ENCODE data around the gene KRTAP4-6.
"Not testable (repeated sequence)": the region's sequence is repeated elsewhere in the genome, so short reads cannot be mapped to it uniquely, and the experiment has no call there.

Gene KRTAP4-6

GRCh38 chr17:41145261-41145660 is 4.9 kb upstream of the KRTAP4-6 start:
- H3K4me1 ChIP-seq (ENCODE audit: control insufficient read depth in 1 of 2, insufficient read depth in 1 of 2, low read depth in 1 of 2, low read length in 1 of 2), result no peaks in the 10 kb centered on the region
- peaks cover 9% of the 10 kb centered on the region for H3K27me3 ChIP-seq
- no peak overlapping the region for H3K4me3 ChIP-seq (ENCODE audit: low read depth in 1 of 2, low read length in 1 of 2)
- no peak overlapping the region for H3K27ac ChIP-seq
- H3K9me3 ChIP-seq, result no peaks in the 10 kb centered on the region
- H3K36me3 ChIP-seq, result no peaks in the 10 kb centered on the region
- TF ChIP-seq, protein P1, sequence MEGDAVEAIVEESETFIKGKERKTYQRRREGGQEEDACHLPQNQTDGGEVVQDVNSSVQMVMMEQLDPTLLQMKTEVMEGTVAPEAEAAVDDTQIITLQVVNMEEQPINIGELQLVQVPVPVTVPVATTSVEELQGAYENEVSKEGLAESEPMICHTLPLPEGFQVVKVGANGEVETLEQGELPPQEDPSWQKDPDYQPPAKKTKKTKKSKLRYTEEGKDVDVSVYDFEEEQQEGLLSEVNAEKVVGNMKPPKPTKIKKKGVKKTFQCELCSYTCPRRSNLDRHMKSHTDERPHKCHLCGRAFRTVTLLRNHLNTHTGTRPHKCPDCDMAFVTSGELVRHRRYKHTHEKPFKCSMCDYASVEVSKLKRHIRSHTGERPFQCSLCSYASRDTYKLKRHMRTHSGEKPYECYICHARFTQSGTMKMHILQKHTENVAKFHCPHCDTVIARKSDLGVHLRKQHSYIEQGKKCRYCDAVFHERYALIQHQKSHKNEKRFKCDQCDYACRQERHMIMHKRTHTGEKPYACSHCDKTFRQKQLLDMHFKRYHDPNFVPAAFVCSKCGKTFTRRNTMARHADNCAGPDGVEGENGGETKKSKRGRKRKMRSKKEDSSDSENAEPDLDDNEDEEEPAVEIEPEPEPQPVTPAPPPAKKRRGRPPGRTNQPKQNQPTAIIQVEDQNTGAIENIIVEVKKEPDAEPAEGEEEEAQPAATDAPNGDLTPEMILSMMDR (IDR thresholded peaks at IDR 0.05), result no peak

- no peak overlapping the region for H3K27ac ChIP-seq
- no peaks in the 10 kb centered on the region for H3K9me3 ChIP-seq
- H3K4me1 ChIP-seq (ENCODE audit: control insufficient read depth in 1 of 2, insufficient read depth in 1 of 2, low read depth in 1 of 2, low read length in 1 of 2), result no peaks in the 10 kb centered on the region
- no peak overlapping the region for H3K4me3 ChIP-seq (ENCODE audit: low read depth in 1 of 2, low read length in 1 of 2)
- H3K36me3 ChIP-seq, result no peaks in the 10 kb centered on the region
- peaks cover 8% of the 10 kb centered on the region for H3K27me3 ChIP-seq
- TF ChIP-seq, protein P1 (IDR thresholded peaks at IDR 0.05), result no peak
Measured at GRCh38 chr17:41144846-41145245, 4.5 kb upstream of the KRTAP4-6 start.

GRCh38 chr17:41141361-41141760 is 1.0 kb upstream of the KRTAP4-6 start:
- Histone ChIP-seq H3K4me1 (ENCODE audit: control insufficient read depth in 1 of 2, insufficient read depth in 1 of 2, low read depth in 1 of 2, low read length in 1 of 2) (no peaks in the 10 kb centered on the region), H3K9me3 (no peaks in the 10 kb centered on the region), H3K27me3 (no peaks in the 10 kb centered on the region), H3K27ac (no peak overlapping the region), H3K36me3 (no peaks in the 10 kb centered on the region), H3K4me3 (ENCODE audit: low read depth in 1 of 2, low read length in 1 of 2) (no peak overlapping the region)
- TF ChIP-seq, protein P1 (IDR thresholded peaks at IDR 0.05), result no peak

- H3K36me3 ChIP-seq, result not testable (repeated sequence)
Measured at GRCh38 chr17:41139865-41140264, 479 bp downstream of the KRTAP4-6 start.

DNA sequence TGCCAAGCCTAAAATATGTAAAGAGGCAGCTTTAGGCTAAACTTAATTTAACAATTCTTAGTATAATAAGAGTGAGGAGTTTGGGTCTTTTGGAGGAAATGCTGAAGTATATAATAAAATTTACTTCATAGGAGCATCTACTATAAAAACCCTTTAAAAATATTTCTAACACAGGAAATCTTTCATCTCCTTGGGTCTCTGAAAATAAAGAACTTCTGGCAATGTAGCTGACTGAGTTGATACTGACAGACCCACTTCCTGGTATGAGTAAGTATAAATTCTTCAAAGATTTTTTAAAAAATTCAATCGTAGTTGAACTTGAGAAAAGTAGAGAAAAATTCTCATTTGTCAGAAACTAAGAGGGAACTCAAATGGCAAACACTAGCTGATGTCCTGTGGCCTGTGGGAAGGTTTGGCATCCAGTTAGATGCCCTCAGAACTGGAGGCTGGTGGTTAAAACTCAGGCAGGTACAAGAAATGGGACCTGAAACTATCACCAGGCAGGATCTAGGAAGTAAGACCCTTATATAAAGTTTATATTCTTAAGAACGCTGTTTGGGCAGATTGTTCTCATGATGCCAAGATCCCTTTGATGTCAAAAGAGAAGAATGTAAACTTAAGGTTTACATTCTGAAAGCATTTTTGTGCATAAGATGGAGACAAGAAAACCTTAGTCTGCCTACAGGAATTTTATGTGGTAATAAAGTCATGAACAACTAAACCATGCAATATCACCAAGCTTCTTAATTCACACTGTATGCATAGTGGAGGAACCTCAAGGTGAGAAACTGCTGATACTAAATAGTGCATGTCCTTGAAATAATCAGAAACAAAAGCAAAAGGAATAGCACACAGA is 6.2 kb downstream of the KRTAP4-6 start:
- H3K27ac ChIP-seq, result no peak overlapping the region
- TF ChIP-seq, protein P1 (IDR thresholded peaks at IDR 0.05), result no peak

More at GRCh38 chr17:41139865-41140264, 479 bp downstream of the KRTAP4-6 start:
- H3K4me3 ChIP-seq (ENCODE audit: low read depth in 1 of 2, low read length in 1 of 2); H3K9me3 ChIP-seq; H3K4me1 ChIP-seq (ENCODE audit: control insufficient read depth in 1 of 2, insufficient read depth in 1 of 2, low read depth in 1 of 2, low read length in 1 of 2); H3K27ac ChIP-seq; H3K27me3 ChIP-seq: not testable (repeated sequence)

GRCh38 chr17:41131979-41132378 is 8.4 kb downstream of the KRTAP4-6 start:
- H3K36me3 ChIP-seq, result no peaks in the 10 kb centered on the region
- H3K4me1 ChIP-seq (ENCODE audit: control insufficient read depth in 1 of 2, insufficient read depth in 1 of 2, low read depth in 1 of 2, low read length in 1 of 2), result no peaks in the 10 kb centered on the region
- H3K27me3 ChIP-seq, result no peaks in the 10 kb centered on the region
- TF ChIP-seq, protein P1 (IDR thresholded peaks at IDR 0.05), result no peak
- no peaks in the 10 kb centered on the region for H3K9me3 ChIP-seq
- no peak overlapping the region for H3K4me3 ChIP-seq (ENCODE audit: low read depth in 1 of 2, low read length in 1 of 2)
- no peak overlapping the region for H3K27ac ChIP-seq

More for the DNA sequence above, 6.2 kb downstream of the KRTAP4-6 start:
- Histone ChIP-seq H3K27me3 (no peaks in the 10 kb centered on the region), H3K36me3 (no peaks in the 10 kb centered on the region), H3K4me3 (ENCODE audit: low read depth in 1 of 2, low read length in 1 of 2) (no peak overlapping the region), H3K9me3 (no peaks in the 10 kb centered on the region), H3K4me1 (ENCODE audit: control insufficient read depth in 1 of 2, insufficient read depth in 1 of 2, low read depth in 1 of 2, low read length in 1 of 2) (no peaks in the 10 kb centered on the region)

All from neutrophil (primary cell).